OCI-LY1 (cell line): ENCODE results near the gene KLF4.

Experiments
- CTCF ChIP-seq: fragments of 200-600 bp; sonication (generic), shearing (Covaris generic); IDR thresholded peaks from 2 replicates; pipeline ENCODE4 v1.5.1; 2017; ENCODE audit warnings: mild to moderate bottlenecking, antibody characterized with exemption, low read length, moderate library complexity, mixed read lengths
- EZH2 ChIP-seq: fragments of 200-600 bp; sonication (generic), shearing (Covaris generic); IDR thresholded peaks from 2 replicates; pipeline ENCODE4 v1.8.0; 2017; ENCODE audit warnings: borderline replicate concordance, mixed run types, mild to moderate bottlenecking, antibody characterized with exemption, low read length, moderate library complexity, mixed read lengths

- TF ChIP-seq CTCF (no peak), EZH2 (no peak)
Observed at GRCh38 chr9:107518037-107518807, 28.7 kb upstream of the KLF4 start.
